Fibroblast of pulmonary artery (primary cell): ENCODE measurements around the gene PARD3.

Source experiments
- DNase-seq: peaks from one replicate; pipeline ENCODE4 v3.0.0-alpha.2; 2010; ENCODE audit warnings: low read depth
- H3K4me3 ChIP-seq: replicated peaks from 2 replicates; pipeline ENCODE4 v1.5.1; 2011; ENCODE audit warnings: low read depth, mild to moderate bottlenecking, control low read depth, low read length, moderate library complexity
- CTCF ChIP-seq: IDR thresholded peaks from 2 replicates; pipeline ENCODE4 v1.5.1; 2011; ENCODE audit warnings: mild to moderate bottlenecking, control low read depth, low read length, inconsistent platforms; ENCODE audit errors: missing control alignments

The PARD3 gene

GRCh38 chr10:34135515-34135914 lies 679.6 kb downstream of the PARD3 start:
- no peak overlapping the region for H3K4me3 ChIP-seq
- no peak for TF ChIP-seq CTCF
- DNase-seq: no peak

- no peak for TF ChIP-seq CTCF
- DNase-seq: no peak
- H3K4me3 ChIP-seq: no peak overlapping the region
Measured at GRCh38 chr10:34134602-34135001, 680.5 kb downstream of the PARD3 start.

GRCh38 chr10:34133406-34133805 lies 681.7 kb downstream of the PARD3 start:
- H3K4me3 ChIP-seq: no peak overlapping the region
- no peak for TF ChIP-seq CTCF
- no peak for DNase-seq

GRCh38 chr10:34131152-34131551 lies 683.9 kb downstream of the PARD3 start:
- TF ChIP-seq CTCF: no peak
- H3K4me3 ChIP-seq: no peak overlapping the region

GRCh38 chr10:34127676-34128075 lies 687.4 kb downstream of the PARD3 start:
- no peak overlapping the region for H3K4me3 ChIP-seq
- DNase-seq: no peak
- TF ChIP-seq CTCF: no peak

More at GRCh38 chr10:34131152-34131551, 683.9 kb downstream of the PARD3 start:
- no peak for DNase-seq

- no peak for TF ChIP-seq CTCF
- no peak for DNase-seq
- H3K4me3 ChIP-seq: no peak overlapping the region
Measured at GRCh38 chr10:34126371-34127151, 688.5 kb downstream of the PARD3 start.

- H3K4me3 ChIP-seq: no peak overlapping the region
- no peak for TF ChIP-seq CTCF
- DNase-seq: no peak
Measured at GRCh38 chr10:34125702-34126101, 689.4 kb downstream of the PARD3 start.
